ENCODE data around the gene SLC37A1. TPM values are rescaled to one million over a fixed set of nuclear protein-coding genes. Genes with fewer than 3 reads are reported as not detected.

Gene SLC37A1
- total and polyA plus RNA-seq, 9 of the 15 experiments (the other 6 are each of a cell fraction or from before 2014, with no cell fraction given) = 0.06 to 3.4 (median 0.40) TPM

GRCh38 chr21:42467140-42467983, 46.3 kb upstream of the SLC37A1 start (continued):
- 0 out of 2 replicates have a peak, but pooled peaks have one; percentile 24 for TF ChIP-seq HCFC1 (IDR thresholded peaks at IDR 0.05; ENCODE audit: low read depth, low read length)
- no peak for TF ChIP-seq SMARCA4 (IDR thresholded peaks at IDR 0.05)
- TF ChIP-seq, protein P1, sequence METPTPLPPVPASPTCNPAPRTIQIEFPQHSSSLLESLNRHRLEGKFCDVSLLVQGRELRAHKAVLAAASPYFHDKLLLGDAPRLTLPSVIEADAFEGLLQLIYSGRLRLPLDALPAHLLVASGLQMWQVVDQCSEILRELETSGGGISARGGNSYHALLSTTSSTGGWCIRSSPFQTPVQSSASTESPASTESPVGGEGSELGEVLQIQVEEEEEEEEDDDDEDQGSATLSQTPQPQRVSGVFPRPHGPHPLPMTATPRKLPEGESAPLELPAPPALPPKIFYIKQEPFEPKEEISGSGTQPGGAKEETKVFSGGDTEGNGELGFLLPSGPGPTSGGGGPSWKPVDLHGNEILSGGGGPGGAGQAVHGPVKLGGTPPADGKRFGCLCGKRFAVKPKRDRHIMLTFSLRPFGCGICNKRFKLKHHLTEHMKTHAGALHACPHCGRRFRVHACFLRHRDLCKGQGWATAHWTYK (CRISPR knock-in tag; IDR thresholded peaks at IDR 0.05) = no peak
- TF ChIP-seq SREBF2 (CRISPR knock-in tag; IDR thresholded peaks at IDR 0.05) = no peak
- no peak for TF ChIP-seq PRPF4 (IDR thresholded peaks at IDR 0.05; ENCODE audit: insufficient read depth, low read depth, low read length, poor library complexity, severe bottlenecking)
- no peak for TF ChIP-seq HMGXB4 (CRISPR knock-in tag; IDR thresholded peaks at IDR 0.05)
- TF ChIP-seq, protein P2, sequence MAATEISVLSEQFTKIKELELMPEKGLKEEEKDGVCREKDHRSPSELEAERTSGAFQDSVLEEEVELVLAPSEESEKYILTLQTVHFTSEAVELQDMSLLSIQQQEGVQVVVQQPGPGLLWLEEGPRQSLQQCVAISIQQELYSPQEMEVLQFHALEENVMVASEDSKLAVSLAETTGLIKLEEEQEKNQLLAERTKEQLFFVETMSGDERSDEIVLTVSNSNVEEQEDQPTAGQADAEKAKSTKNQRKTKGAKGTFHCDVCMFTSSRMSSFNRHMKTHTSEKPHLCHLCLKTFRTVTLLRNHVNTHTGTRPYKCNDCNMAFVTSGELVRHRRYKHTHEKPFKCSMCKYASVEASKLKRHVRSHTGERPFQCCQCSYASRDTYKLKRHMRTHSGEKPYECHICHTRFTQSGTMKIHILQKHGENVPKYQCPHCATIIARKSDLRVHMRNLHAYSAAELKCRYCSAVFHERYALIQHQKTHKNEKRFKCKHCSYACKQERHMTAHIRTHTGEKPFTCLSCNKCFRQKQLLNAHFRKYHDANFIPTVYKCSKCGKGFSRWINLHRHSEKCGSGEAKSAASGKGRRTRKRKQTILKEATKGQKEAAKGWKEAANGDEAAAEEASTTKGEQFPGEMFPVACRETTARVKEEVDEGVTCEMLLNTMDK (IDR thresholded peaks at IDR 0.05; ENCODE audit: borderline replicate concordance, insufficient read depth, low read depth, low read length, poor library complexity, severe bottlenecking) = peak; percentile 56
- no peak for TF ChIP-seq ELF1 (tag; IDR thresholded peaks at IDR 0.05)
- TF ChIP-seq SETDB1 (IDR thresholded peaks at IDR 0.05; ENCODE audit: low read length) = no peak
- TF ChIP-seq PYGO2 (tag; IDR thresholded peaks at IDR 0.05) = no peak
- TF ChIP-seq HNRNPK (IDR thresholded peaks at IDR 0.05; ENCODE audit: low read depth, low read length, poor library complexity, severe bottlenecking) = no peak
- peak; percentile 64 to 74 for TF ChIP-seq RAD21 (CRISPR knock-in tag; conservative IDR thresholded peaks at IDR 0.05 in 1 of 2, IDR thresholded peaks at IDR 0.05 in 1 of 2)
- no peak for TF ChIP-seq FOXM1 (IDR thresholded peaks at IDR 0.05; ENCODE audit: low read depth)
- TF ChIP-seq FOXM1 (CRISPR knock-in tag; IDR thresholded peaks at IDR 0.05; ENCODE audit: low read depth) = no peak
- TF ChIP-seq FOXP1 (CRISPR knock-in tag; IDR thresholded peaks at IDR 0.05) = peak; percentile 56; the same call in 1 of the 2 replicates
- no peak; the same call in 1 of the 2 replicates for TF ChIP-seq CBFA2T2 (conservative IDR thresholded peaks at IDR 0.05)
- no peak for TF ChIP-seq SRSF7 (optimal IDR thresholded peaks at IDR 0.05; ENCODE audit: low read depth, low read length)
- no peak for TF ChIP-seq ZFP91 (CRISPR knock-in tag; IDR thresholded peaks at IDR 0.05)
- TF ChIP-seq MCM2 (IDR thresholded peaks at IDR 0.05; ENCODE audit: low read depth) = no peak
- TF ChIP-seq, protein P3, sequence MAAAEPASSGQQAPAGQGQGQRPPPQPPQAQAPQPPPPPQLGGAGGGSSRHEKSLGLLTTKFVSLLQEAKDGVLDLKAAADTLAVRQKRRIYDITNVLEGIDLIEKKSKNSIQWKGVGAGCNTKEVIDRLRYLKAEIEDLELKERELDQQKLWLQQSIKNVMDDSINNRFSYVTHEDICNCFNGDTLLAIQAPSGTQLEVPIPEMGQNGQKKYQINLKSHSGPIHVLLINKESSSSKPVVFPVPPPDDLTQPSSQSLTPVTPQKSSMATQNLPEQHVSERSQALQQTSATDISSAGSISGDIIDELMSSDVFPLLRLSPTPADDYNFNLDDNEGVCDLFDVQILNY (CRISPR knock-in tag; IDR thresholded peaks at IDR 0.05) = no peak

Data from K562 (cell line).